M059J (cell line): Measurements from ENCODE around the gene NT5DC1. TPM values are rescaled to one million over a fixed set of nuclear protein-coding genes. Genes with fewer than 3 reads are reported as not detected.

Experiments
- DNase-seq: peaks from one replicate; pipeline ENCODE4 v3.0.0-alpha.2; 2012; ENCODE audit warnings: low read depth
- total RNA-seq: library from RNA; depleted of rRNA; stranded (reverse); fragments of >200 nt; shearing (Covaris generic); gene quantifications from 2 replicates; pipeline ENCODE4 v1.2.3, GENCODE V29; 2014

NT5DC1 gene
- total RNA-seq, 1 experiment from 2014 or later = 11.7 TPM

DNA sequence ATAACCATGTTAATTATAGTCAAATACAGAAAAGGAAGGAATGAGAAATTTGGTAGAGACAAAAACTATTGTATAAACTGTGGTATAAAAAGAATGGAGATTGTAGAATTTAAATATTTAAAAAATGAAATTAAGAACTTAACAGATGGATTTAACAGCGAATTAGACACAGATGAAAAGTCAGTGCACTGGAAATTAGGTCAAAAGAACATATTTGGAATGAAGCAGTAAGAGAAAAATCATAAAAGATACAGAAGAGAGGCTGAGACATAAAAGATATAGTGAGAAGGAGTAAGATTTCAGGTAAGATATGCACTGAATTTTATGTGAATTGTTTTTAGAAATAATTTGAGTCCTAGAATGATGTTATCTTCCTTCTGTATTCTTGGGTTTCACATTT lies 139.2 kb downstream of the NT5DC1 start:
- DNase-seq = no peak

DNA sequence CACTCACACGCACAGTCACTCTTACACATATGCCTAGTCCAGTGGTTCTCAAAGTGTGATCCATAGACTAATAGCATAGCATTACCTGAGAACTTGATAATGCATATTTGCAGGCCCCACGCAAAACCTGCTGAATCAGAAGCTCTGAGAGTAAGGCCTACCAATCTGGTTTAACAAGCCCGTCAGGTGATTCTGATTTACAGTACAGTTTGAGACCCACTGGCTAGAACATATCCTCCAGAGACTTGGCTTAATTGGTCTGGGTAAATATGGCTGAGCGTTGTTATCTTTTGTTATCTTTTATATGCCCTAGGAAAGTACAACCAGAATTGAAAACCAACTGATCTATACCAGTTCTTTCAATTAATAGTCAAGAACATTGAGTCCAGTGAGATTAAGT lies 143.6 kb downstream of the NT5DC1 start:
- DNase-seq = no peak

DNA sequence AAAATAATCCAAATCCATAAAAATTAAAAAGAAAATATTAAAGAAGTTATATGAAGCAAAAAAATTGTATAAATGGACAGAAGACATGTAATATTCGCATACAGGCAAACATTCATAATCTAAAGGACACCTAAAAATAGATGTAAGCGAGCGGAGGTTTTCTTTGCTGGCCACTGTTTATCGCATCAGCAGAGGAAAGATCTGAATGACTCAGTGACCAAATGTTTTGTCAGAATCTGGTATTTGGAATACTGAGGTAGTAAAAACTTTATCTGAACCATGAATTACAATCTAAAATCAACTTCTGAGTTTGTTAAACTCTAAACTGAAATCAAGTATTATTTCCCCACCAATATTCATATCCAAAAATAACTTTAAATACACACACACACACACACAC lies 145.4 kb downstream of the NT5DC1 start:
- DNase-seq = peak; percentile 44

DNA sequence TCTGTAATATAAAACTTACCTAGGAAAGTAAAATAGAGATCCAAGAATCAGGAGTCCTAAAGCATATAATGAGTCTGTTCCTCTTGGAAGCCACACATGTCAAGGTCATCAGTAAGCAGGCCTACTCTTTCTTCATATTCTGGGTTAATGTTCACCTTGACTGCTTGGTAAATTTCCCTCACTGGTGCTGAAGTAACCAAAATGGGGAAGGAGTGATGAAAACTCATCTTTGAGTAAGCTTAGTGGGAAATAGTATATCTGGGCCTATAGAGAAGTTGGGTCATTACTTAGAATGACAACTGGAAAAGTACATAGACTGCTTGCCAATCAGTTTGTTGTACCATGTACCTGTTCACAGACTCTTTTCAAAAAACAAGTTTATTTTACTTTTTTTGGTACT lies 146.6 kb downstream of the NT5DC1 start:
- DNase-seq = no peak

DNA sequence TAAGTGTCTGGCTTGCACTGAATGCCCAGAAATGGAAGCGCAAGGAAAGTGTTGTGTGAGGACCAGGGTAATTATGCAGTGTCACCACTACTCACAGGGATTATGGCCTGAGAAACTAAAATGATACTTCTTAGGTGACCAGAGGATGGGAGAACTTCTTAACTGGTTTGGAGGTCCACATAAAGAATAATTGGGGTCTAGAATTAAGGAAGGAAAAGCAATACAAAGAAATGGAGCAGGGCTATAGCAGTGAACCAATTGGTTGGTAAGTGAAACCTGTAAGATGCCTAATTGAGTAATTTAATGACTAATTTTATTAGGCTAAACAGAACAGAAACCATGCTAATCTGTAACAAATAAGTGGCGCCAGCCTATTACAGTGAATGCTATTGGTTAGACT lies 147.9 kb downstream of the NT5DC1 start:
- DNase-seq = no peak

DNA sequence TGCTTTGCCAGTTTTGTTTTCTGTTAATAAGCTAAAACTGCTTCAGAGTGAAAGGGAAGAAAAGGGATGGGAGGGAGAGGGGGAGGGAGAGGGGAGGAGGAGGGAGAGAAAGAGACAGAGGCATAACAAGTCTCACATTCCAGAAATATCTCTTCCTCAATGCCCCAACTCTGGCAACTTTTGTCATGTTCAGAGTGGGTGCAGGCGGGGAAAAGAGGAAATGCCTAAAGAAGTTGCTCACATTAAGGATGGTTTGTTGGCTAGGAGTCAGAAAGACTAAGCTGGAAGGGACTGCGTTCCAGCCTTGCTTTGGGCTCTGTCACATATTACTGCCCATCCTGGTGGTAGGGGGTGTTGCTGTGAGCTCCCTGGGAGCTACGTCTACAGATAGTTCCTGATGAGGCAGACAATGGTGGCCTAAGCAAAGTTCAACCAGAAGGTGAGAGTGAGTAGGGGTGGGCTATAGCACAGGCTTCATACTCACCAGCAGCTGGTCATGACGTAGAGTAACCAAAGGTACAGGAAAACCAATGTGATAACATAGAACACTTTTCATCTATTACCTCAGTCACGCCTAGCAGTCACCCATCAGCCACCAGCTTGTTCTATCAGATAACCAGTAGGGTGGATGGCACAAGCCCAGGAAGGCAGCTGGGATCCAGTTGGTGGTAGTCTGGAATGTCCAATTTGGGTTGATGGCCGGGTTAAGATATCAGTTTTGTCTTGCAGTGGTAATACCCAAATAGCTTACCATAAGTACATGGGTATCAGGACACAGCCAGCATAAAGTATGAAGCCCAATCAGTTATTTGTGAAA lies 151.1 kb downstream of the NT5DC1 start:
- DNase-seq = peak; percentile 59

GRCh38 chr6:116253188-116253504 lies 152.5 kb downstream of the NT5DC1 start:
- DNase-seq = no peak

GRCh38 chr6:116253505-116254296 lies 153.0 kb downstream of the NT5DC1 start, which contains the start of gene TSPYL4:
TSS of gene TSPYL4 (minus strand) at chr6:116254075. CDS start at chr6:116254008, 67 bp downstream.
- peak; percentile 93 for DNase-seq

DNA sequence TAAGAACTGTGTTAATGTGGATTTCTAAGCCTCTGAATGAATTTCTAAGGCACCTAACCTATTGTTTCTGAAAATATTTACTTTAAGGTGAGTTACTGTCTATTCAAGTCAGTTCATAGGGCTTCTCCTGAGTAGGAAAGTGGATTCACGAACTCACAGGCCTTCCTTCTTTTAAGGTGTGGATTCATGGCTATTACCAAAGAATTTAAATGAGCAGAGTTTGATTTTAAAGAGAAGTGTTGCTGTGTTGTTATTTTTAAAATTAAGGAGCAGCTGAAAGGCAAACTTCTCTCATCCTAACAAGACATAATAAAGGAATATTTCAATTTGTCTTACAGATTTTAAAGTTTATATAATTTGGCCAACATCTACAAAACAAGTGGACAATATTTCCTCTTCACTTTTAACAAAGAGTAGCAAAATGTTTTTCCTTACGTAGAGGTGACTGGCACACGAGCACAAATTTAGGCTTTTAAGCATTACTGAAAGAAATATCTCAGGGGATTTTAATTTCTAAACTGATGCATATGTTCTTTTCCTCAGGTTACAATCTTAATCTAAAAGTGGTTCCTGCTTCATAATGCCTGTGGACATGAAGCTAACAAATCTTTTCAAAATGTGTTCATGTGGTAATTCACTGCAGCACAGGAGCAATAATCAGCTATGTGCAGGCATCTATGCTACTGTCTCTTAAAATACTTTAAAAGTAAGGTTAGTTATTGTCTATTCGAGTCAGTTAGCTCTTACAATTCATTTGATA lies 153.8 kb downstream of the NT5DC1 start:
- no peak for DNase-seq

DNA sequence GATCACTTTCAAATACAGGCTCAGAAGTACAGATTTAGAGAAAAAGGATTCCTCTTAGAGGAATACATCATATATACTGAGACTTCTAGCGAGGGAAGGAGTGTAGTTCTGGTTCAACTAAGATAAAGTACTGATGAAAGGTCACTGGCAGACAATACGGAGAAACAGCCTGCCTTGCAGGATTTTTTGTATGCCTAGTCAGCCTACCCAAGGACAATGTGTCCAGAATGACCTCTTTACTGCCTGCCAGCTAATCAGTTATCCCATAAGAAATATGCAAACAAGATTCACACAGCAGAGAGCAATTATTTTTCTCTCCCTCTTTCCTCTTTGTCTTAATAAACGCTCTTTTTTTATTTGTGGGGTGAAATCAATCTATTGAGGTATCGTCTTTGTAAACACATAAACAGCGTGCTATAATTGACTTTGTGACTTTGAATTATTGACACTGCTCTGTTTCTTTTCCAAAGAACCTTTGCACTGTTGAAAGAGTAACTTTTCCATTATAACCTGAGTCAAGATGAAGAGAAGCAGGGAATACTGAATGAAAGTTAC lies 154.7 kb downstream of the NT5DC1 start:
- DNase-seq = no peak

GRCh38 chr6:116256694-116257093 lies 156.0 kb downstream of the NT5DC1 start:
- DNase-seq = no peak

DNA sequence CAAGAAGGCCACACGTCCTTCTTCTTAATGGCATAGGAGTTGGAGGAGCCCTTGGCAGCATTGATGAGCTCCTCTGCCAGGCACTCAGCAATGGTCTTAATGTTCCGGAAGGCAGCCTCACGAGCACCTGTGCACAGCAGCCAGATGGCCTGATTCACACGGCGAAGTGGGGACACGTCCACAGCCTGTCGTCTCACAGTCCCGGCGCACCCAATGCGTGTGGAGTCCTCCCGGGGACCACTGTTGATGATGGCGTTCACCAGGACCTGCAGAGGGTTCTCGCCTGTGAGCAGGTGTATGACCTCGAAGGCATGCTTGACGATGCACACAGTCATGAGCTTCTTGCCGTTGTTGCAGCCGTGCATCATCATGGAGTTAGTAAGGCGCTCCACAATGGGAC lies 157.9 kb downstream of the NT5DC1 start:
- no peak for DNase-seq

- DNase-seq = no peak
Observed at GRCh38 chr6:116263353-116263752, 162.7 kb downstream of the NT5DC1 start.

GRCh38 chr6:116265041-116265829 lies 164.6 kb downstream of the NT5DC1 start:
- peak; percentile 75 for DNase-seq

DNA sequence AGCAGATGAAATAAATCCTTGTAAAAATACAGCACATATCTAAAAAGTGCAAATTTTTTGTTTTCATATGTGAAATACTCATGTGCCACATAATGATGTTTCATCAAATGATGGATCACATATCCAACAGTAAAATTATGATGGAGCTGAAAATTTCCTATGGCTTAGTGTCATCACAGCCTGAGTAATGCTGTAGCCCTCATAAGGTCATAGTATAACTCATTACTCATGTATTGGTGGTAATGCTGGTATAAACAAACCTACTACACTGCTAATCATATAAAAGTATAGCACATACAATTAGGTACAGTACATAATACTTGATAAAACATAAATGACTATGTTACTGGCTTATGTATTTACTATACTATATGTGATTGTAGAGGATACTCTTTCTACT lies 166.2 kb downstream of the NT5DC1 start:
- DNase-seq = peak; percentile 37

GRCh38 chr6:116267836-116268588 lies 167.4 kb downstream of the NT5DC1 start:
- DNase-seq = no peak

DNA sequence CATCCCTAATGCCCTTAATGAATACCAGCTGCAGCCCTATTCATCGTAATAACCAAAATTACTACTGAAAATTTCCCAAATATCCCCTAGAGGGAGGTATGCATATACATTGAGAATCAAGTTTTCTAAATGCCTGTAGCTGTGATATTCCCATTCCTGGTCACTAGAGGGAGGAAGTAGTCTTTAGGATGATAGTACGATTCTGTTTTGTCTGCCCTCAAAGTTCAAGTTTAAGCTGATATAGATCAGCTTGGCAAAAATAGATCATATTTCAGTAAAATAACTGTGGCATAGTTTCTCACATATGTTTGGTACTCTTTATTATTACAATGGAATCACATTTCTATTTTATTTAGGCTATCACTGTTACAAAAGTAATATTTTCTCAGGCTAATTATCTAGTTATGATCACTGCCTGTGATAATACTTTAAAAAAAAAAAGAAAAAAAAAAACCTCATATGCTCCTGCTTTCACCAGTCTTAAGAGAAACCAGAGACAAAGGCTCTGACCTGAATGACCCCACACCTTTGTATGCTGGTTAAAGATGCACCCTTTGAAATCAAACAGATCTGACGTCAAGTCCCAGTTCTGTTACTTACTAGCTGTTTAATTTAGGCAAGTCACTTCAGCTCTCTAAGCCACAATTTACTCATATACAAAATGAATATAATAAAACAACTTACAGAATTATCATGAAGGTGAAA lies 168.1 kb downstream of the NT5DC1 start:
- peak; percentile 66 for DNase-seq

GRCh38 chr6:116271149-116271708 lies 170.6 kb downstream of the NT5DC1 start:
- no peak for DNase-seq

DNA sequence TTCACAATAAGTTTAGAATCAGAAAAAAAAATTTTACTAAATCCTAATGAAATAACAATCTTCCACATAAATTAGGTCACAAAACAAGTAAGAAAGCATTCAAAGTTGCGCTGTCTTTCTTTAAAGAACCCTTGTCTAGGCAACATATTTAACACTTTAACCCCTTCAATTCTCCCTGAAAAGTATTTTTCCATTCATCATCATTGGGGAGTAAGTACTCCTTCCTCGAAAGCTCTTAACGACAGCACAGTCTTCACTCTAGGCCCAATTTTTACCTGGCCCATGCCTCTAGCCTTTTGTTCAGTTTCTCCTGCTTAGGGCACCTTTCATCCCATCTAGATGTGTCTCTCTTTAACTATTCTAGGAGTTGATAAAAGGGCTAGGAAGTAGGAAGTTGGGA lies 176.5 kb downstream of the NT5DC1 start:
- no peak for DNase-seq

- DNase-seq = no peak
Observed at GRCh38 chr6:116278481-116278829, 177.8 kb downstream of the NT5DC1 start.
